ENCODE measurements around the gene ELANE.
"Not testable (repeated sequence)": the region's sequence is repeated elsewhere in the genome, so short reads cannot be mapped to it uniquely, and the experiment has no call there.

Gene ELANE

DNA sequence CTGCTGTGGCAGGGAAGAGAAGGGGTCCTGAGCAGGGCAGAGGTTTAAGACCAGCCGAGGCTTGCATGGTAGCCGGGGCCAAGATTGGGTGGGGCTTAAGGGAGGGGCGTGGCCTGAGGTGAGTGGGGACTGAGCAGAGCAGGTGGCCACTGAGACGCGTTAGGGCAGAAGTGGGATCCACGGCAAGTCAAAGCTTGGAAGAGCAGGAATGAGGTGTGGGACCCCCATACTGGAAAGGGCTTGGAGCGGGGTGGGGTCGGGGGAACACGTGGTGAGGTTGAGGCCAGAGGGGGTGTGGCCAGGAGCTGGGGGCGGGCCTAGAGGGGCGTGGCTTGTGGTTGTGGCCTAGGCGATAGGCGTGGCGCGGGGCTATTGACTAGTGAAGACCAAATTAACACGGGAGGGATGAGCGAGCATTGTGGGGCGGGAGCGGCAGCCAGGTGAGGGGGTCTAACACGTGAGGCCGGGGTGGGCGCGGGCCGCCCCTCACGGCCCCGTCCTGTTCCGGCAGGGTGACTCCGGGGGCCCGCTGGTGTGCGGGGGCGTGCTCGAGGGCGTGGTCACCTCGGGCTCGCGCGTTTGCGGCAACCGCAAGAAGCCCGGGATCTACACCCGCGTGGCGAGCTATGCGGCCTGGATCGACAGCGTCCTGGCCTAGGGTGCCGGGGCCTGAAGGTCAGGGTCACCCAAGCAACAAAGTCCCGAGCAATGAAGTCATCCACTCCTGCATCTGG, 10.6 kb downstream of the ELANE start:
- DNase-seq (ENCODE audit: low read depth): peak; percentile 49

GRCh38 chr19:863315-863620, 11.2 kb downstream of the ELANE start:
- no peak for DNase-seq (ENCODE audit: low read depth)

DNA sequence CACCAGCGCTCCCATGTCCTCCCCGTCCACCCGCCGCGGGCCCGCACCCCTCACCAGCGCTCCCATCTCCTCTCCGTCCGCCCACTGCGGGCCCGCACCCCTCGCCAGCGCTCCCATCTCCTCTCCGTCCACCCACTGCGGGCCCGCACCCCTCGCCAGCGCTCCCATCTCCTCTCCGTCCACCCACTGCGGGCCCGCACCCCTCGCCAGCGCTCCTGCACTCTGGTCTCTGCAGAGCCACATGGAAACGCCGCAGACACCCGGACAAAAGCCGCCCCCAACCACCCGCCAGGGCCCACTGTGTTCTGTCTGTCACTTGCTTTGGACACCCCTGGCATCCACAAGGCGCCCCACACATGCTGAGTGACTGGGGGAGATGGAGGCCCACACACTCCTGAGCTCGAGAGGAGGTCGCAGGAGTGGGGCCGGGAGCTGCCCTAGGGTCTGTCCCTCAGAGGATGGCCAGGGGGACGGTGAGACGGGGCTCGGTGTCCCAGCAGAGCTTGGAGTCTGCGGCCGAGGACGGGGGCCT, 14.7 kb downstream of the ELANE start:
- no peak for DNase-seq (ENCODE audit: low read depth)

- no peak for DNase-seq (ENCODE audit: low read depth)
Measured at GRCh38 chr19:867301-867793, 15.2 kb downstream of the ELANE start.

GRCh38 chr19:867855-868457, 15.9 kb downstream of the ELANE start:
- DNase-seq (ENCODE audit: low read depth): no peak

- DNase-seq (ENCODE audit: low read depth): no peak
Measured at GRCh38 chr19:868458-869244, 16.5 kb downstream of the ELANE start.

DNA sequence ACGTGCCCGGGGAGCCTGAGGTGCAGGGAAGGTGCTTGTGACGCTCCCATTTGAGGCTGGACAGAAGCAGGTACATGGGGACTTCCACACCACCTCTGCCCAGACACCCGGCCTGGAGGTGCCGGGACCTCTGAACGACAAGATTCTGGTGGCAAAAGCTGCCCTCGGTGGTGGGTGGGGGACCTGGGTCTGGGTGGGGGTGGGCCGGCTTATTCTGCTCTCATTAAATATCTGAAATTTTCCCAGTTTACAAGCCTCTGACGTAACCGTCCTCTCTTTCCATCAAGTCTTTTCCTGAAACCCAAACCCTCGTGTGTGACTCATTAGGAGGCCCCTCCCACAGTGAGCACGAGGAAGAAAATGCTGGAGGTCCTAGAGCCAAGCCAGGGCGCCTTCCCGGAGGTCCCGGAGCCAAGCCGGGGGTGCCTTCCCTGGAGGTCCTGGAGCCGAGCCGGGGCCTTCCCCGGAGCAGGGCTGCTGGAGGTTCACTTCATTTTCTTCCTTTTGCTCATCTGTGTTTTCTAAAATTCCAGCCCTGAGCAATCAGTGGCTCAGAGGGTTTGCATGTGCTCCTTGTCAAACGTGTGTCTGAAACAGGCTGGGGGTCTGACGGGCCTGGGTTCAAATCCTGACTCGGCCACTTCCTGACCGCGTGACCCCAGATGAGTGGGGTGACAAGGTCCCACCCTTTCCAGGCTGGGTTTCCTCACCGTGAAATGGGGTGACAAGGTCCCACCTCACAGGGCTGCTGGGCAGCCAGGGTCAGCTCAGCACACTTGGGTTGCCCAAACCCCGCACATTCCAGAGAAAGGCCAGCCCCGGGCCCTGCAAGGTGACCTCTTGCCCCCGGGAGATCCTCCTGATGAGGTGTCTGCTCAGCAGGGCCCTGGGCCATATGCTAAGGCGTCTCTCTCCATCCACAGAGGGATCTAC, 17.4 kb downstream of the ELANE start:
- DNase-seq (ENCODE audit: low read depth): no peak

GRCh38 chr19:870314-870713, 18.2 kb downstream of the ELANE start:
- DNase-seq (ENCODE audit: low read depth): no peak

GRCh38 chr19:870963-871401, 18.9 kb downstream of the ELANE start:
- DNase-seq (ENCODE audit: low read depth): no peak

DNA sequence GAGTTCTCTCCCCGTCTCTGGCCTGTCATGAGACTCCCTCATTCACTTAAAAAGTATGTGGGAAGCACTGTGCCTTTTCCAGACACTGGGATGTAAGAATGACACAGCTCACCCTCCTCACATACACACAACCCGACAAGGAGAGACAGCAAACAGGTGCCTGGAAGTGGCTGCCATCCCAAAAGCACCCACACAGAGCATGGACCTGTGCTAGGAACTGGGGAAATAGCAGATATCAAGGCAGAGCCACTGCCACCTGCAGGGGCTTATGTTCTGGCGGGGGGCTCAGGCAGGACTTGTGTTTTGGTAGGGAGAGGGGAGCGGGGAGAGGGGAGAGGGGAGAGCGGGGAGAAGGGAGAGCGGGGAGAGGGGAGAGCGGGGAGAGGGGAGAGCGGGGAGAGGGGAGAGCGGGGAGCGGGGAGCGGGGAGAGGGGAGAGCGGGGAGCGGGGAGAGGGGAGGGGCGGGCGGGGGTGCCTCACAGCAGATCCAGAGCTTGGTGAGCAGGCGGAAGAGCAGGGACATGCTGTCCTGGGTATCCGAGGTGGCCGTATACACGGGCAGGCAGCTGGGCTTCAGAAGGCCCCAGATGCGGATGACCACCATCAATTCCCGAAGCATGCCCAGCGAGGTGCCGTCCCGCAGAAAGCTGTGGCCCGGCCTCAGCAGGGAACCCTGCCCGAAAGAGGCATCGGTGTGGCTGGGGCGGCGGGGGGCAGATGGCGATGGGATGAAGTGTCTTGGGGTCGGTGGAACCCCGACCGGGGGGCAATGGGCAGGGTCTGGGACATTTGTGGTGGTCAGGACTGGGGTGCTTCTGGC, 19.6 kb downstream of the ELANE start:
- no peak for DNase-seq (ENCODE audit: low read depth)

DNA sequence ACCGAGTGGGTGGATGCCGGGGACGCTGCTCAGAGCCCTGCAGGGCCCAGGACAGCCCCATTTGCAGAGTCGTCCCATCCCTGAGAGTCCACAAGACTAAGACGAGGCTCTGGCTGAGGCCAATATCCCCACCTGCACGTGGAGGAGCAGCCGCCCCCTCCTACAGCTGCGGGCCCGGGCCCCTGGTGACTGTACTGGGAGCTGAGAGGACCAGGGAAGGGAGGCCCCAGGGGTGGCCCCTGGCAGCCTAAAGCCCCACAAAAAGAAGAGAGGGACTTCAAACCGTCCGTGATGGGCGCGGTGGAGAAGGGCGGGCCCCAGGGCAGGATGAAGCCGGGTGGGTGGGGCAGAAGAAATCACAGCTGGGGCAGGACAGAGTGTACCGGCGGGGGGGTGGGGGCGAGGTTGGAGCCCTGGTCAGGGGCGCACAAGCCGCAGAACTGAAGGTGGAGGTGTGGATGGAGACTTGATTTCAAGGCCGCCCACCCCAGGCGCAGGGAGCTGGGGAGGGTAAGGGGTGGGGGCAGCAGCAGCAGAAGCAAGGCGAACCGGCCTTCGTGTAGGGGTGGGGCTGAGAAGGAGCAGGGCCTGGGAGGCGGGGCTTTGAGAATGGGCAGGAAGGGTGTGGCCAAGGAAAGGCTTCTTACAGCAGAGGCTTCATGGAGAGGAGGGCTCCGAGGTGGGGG, 20.3 kb downstream of the ELANE start:
- DNase-seq (ENCODE audit: low read depth): peak; percentile 43

DNA sequence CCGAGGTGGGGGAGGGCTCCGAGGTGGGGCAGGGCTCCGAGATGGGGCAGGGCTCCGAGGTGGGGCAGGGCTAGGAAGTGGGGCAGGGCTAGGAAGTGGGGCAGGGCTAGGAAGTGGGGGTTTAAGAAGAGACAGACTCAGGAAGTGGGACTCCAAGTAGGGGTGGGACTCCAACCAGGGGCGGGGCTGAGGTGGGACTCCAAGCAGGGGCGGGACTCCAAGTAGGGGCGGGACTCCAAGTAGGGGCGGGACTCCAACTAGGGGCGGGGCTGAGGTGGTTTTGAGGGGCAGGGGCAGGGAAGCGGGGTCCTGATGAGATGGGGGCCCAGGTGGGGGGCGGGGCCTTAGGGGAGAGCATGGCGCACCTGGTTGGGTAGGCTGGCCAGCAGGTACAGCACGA, 21.0 kb downstream of the ELANE start:
- peak; percentile 41 for DNase-seq (ENCODE audit: low read depth)

GRCh38 chr19:873561-874041, 21.5 kb downstream of the ELANE start:
- no peak for DNase-seq (ENCODE audit: low read depth)

GRCh38 chr19:875265-875879, 23.3 kb downstream of the ELANE start:
- DNase-seq (ENCODE audit: low read depth): no peak

DNA sequence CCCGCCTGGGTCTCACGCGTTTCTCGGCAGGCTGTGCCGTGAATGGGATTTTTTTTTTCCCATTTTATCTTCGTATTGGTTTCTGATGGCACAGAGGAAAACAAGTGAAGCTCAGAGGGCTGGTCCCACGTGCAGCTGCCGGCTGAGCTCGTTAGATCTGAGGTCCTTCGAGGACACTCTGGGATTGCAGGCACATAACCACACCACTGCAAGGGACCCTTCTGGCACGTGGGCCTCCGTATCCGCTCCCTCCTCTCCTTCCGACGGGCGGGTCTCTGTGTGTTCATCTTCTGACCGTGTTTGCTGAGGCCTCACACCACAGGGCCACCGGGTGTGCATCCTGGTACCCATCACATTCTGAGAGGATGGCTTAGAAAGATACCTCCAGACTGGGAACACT, 24.0 kb downstream of the ELANE start:
- no peak for DNase-seq (ENCODE audit: low read depth)

DNA sequence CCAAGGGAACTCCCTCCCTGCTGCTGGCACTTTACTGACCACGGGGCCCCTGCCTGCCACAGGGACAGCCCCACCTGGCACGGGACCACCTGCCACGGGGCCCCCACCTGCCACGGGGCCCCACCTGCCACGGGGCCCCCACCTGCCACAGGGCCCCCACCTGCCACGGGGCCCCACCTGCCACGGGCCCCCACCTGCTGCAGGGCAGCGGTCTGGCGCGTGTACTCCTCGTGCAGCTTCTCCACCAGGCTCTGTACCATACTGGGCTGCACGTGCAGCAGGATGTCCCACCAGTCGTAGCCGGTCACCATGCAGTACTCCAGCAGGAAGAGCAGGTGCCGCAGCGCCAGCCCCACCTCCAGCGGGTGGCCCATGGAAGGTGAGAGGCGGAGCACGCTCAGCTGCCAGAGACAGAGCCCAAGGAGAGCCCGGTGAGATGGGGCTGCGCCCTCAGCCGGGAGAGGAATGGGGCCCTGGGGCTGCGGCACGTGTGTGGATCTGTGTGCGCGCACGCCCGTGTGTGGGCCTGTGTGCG, 24.7 kb downstream of the ELANE start:
- no peak for DNase-seq (ENCODE audit: low read depth)

DNA sequence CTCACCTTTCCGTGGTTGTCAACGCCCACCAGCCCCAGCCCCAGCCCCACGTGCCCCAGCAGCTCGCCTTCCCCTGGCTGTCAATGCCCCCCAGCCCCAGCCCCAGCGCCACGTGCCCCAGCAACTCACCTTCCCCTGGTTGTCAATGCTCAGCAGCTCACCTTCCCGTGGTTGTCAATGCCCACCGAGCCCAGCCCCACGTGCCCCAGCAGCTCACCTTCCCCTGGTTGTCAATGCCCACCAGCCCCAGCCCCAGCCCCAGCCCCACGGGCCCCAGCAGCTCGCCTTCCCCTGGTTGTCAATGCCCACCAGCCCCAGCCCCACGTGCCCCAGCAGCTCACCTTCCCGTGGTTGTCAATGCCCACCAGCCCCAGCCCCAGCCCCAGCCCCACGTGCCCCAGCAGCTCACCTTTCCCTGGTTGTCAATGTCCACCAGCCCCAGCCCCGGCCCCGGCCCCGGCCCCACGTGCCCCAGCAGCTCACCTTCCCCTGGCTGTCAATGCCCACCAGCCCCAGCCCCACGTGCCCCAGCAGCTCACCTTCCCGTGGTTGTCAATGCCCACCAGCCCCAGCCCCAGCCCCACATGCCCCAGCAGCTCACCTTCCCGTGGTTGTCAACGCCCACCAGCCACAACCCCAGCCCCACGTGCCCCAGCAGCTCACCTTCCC, 26.0 kb downstream of the ELANE start:
- DNase-seq (ENCODE audit: low read depth): not testable (repeated sequence)

DNA sequence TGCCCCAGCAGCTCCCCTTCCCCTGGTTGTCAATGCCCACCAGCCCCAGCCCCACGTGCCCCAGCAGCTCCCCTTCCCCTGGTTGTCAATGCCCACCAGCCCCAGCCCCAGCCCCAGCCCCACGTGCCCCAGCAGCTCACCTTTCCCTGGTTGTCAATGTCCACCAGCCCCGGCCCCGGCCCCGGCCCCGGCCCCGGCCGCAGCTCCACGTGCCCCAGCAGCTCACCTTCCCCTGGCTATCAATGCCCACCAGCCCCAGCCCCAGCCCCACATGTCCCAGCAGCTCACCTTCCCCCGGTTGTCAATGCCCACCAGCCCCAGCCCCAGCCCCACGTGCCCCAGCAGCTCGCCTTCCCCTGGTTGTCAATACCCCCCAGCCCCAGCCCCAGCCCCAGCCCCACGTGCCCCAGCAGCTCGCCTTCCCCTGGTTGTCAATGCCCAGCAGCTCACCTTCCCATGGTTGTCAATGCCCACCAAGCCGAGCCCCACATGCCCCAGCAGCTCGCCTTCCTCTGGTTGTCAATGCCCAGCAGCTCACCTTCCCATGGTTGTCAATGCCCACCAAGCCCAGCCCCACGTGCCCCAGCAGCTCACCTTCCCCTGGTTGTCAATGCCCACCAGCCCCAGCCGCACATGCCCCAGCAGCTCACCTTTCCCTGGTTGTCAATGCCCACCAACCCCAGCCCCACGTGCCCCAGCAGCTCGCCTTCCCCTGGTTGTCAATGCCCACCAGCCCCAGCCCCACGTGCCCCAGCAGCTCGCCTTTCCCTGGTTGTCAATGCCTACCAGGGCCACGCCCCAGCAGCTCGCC, 26.9 kb downstream of the ELANE start:
- not testable (repeated sequence) for DNase-seq (ENCODE audit: low read depth)

Data from stimulated activated CD8-positive, alpha-beta memory T cell treated with anti-CD3 and anti-CD28 coated beads, Interleukin-12 subunit alpha, Interleukin-12 subunit beta, amount 100 ng/mL, for 4 hours (primary cell).